ENCODE measurements around the gene PRTN3.

The PRTN3 gene

GRCh38 chr19:803686-804418 lies 36.9 kb upstream of the PRTN3 start:
- DNase-seq (ENCODE audit: low read depth): no peak

- no peak for DNase-seq (ENCODE audit: low read depth)
Measured at GRCh38 chr19:804419-805165, 36.2 kb upstream of the PRTN3 start.

DNA sequence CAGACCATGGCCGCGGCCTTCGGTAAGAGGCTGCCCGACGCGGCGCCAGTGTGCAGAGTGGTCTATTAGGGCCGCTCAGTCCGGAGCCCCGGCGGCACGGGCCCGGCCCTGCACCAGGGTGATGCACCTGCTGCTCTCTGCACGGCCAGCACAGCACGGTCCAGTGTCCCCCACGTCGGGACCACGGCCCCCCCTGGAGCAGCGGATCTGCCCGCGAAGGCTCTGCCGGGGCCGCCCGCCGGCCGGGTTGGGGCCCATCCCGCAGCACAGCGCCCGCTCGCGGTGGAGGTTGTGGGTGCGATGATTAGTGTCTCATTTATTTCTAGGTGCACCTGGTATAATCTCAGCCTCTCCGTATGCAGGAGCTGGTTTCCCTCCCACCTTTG lies 35.6 kb upstream of the PRTN3 start:
- DNase-seq (ENCODE audit: low read depth): no peak

DNA sequence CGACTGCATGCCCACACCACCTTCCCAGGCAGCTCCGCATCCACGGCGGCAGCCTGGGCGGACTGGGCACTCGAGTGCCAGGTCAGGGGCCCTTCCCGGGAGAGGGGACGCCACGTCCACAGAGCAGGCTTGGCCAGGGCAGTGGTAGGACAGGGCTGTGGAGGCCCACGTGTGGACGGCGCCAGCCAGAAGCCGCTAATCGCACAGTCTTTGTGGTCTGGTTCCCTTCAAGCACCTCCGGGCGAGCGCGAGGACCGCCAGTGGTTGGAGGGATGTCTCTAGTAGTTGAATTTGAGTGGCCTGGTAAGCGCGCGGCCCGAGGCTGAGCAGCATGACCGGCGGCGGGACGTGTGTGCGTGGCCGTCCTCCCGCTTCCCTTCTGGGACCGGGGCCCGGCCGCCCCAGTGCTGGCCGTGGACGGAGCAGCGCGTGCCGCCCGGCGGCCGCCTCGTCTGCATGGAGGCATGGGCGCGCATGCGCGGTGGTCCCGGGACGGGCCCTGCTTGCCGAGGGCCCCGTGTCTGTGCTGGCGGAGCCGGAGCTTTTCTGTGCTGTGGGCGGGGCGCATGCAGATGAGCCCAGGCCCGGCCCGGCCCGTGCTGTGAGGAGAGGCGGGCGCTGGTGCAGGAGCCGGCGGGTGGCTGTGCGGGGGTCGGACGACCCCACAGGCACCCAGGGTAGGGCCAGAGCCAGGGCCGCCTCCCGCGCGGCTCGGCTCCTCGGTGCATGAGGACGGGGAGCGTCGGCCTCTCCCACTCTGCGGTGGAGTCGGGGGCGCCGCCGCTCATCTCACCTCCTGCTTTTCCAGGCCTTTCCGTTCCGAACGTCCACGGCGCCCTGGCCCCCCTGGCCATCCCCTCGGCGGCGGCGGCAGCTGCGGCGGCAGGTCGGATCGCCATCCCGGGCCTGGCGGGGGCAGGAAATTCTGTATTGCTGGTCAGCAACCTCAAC lies 34.9 kb upstream of the PRTN3 start:
- DNase-seq (ENCODE audit: low read depth): no peak

- no peak for DNase-seq (ENCODE audit: low read depth)
Measured at GRCh38 chr19:806815-807421, 33.9 kb upstream of the PRTN3 start.

- DNase-seq (ENCODE audit: low read depth): no peak
Measured at GRCh38 chr19:807627-808422, 33.0 kb upstream of the PRTN3 start.

DNA sequence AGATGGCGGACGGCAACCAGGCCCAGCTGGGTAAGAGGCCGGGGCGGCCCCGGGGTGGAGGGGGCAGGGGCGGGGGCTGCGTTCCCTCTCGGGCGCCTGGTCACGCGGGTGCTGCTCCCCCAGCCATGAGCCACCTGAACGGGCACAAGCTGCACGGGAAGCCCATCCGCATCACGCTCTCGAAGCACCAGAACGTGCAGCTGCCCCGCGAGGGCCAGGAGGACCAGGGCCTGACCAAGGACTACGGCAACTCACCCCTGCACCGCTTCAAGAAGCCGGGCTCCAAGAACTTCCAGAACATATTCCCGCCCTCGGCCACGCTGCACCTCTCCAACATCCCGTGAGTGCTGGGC lies 32.4 kb upstream of the PRTN3 start:
- DNase-seq (ENCODE audit: low read depth): no peak

- no peak for DNase-seq (ENCODE audit: low read depth)
Measured at GRCh38 chr19:810077-810855, 30.5 kb upstream of the PRTN3 start.

DNA sequence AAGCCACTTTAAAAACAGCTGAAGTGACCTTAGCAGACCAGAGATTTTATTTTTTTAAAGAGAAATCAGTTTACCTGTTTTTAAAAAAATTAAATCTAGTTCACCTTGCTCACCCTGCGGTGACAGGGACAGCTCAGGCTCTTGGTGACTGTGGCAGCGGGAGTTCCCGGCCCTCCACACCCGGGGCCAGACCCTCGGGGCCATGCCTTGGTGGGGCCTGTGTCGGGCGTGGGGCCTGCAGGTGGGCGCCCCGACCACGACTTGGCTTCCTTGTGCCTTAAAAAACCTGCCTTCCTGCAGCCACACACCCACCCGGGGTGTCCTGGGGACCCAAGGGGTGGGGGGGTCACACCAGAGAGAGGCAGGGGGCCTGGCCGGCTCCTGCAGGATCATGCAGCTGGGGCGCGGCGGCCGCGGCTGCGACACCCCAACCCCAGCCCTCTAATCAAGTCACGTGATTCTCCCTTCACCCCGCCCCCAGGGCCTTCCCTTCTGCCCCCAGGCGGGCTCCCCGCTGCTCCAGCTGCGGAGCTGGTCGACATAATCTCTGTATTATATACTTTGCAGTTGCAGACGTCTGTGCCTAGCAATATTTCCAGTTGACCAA lies 29.8 kb upstream of the PRTN3 start:
- no peak for DNase-seq (ENCODE audit: low read depth)

GRCh38 chr19:811506-812048 lies 29.2 kb upstream of the PRTN3 start:
- DNase-seq (ENCODE audit: low read depth): no peak

GRCh38 chr19:812049-812746 lies 28.6 kb upstream of the PRTN3 start:
- no peak for DNase-seq (ENCODE audit: low read depth)

DNA sequence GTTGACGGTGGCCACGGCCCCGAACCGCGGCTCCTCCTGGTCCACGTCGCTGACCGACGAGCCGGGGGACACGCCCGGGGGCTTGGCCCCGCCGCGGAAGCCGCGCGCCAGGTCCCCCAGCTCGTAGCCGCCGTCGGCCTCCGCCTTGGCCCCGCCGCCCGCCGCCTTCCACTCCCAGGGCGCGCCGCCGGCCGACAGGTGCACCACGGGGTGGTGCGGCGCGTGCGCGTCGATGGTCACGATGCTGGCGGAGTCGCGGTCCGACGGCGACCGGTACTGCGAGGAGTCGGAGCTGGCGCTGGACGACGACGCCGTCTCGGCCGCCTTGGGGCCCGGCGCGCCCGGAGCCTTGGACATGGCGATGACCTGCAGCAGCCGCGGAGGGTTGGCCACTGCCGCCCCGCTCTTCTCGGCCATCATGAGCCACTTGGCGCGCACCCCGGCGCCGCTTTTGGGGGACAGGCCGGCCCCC lies 28.0 kb upstream of the PRTN3 start:
- no peak for DNase-seq (ENCODE audit: low read depth)

GRCh38 chr19:813219-814151 lies 27.3 kb upstream of the PRTN3 start:
- DNase-seq (ENCODE audit: low read depth): no peak

DNA sequence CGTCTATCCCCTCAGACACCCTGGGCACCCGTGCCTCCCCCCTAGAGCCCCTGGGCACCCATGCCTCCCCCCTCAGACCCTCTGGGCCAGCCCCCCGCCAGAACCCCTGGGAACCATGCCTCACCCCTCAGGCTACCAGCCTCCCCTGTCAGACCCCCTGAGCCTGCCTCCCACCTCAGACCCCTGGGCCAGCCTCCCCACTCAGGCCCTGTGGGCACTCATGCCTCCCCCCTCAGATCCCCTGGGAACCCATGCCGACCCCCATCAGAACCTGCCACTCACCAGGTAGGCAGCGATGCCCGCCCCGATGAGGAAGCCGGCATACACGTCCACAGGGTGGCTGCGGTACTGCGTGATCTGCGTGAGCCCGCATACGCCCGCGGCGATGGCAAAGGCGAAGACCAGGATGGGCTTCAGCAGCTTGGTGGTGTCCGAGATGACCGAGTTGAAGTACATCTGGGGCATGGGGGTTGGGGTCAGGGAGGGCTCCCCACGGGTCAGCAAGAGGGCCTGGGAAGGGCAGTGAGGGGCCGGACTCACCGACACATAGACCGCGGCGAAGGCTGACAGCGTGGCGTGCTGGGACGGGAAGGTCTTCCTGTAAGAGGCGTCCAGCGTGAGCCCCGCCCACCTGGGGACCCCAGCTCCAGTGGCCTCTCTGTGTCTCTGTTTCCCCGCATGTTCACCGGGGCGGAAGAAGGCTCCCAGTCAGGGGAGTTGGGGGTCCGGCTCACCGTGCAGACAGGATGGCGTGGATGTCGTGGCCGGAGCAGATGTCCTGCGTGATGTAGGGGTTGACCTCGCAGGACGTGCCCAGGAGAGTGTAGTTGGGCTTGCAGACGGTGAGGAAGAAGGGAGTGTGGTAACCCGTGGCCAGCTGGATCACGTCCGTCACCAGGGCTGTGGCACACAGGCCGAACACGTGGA lies 26.4 kb upstream of the PRTN3 start:
- DNase-seq (ENCODE audit: low read depth): no peak

- no peak for DNase-seq (ENCODE audit: low read depth)
Measured at GRCh38 chr19:815079-815774, 25.6 kb upstream of the PRTN3 start.

DNA sequence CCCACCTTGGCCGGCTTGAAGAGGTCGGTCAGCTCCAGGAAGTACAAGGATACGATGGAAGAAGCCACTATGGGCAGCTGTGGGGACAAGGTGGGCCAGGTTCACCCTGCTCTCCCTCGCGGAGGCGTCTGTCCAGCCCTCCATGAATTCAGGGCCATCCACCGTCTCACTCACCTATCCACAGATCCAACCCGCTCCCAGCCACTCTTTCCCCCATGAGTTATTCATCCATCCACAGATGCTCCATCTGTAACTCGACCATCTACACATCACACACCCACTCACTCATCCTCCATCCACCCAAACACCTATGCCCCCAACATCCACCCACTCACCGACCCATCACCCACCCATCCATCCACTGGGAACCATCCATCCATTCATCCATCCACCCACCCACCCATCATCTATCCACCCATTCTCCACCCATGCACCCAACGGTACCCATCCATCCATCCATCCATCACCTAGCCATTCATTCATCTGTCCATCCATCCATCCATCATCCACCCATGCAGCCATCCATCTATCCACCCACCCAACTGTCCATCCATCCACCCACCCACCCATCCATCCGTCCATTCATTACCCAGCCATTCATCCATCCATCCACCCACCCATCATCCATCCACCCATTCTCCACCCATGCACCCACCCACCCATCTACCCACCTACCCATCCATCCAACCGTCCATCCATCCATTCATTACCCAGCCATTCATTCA lies 24.9 kb upstream of the PRTN3 start:
- no peak for DNase-seq (ENCODE audit: low read depth)

Data from fibroblast of gingiva (primary cell).